Liver (tissue), 9 donors: ENCODE results near the gene NRSN2. TPM values are rescaled to one million over a fixed set of nuclear protein-coding genes. Genes with fewer than 3 reads are reported as not detected.
A peak's percentile ranks its signal among the peaks of the same experiment; 100 is the strongest.

ENCODE experiments used
- DNase-seq: peaks from one replicate; pipeline ENCODE4 v3.0.0-alpha.2; 2017; ENCODE audit warnings: low spot score
- H3K27ac ChIP-seq, 2 donors: one replicate each; pipeline ENCODE4 v1.7.0; 2013; ENCODE audit warnings: inconsistent platforms in 2 of 2, low read length in 2 of 2, control low read depth in 1 of 2, low read depth in 1 of 2, mild to moderate bottlenecking in 1 of 2
- H3K27me3 ChIP-seq, 4 donors: one replicate each; pipeline versions ENCODE4 v1.6.1 to v1.7.0; 2013; ENCODE audit warnings: low read length in 3 of 4, inconsistent platforms in 1 of 4, mild to moderate bottlenecking in 1 of 4, moderate library complexity in 1 of 4; ENCODE audit not compliant: control insufficient read depth in 4 of 4, insufficient read depth in 4 of 4
- H3K36me3 ChIP-seq, 4 donors: one replicate each; pipeline versions ENCODE4 v1.6.1 to v1.7.0; 2013; ENCODE audit warnings: low read length in 3 of 4, mild to moderate bottlenecking in 3 of 4, low read depth in 1 of 4, moderate library complexity in 1 of 4; ENCODE audit not compliant: control insufficient read depth in 4 of 4, insufficient read depth in 3 of 4
- H3K4me1 ChIP-seq, 4 donors: one replicate each; pipeline versions ENCODE4 v1.6.1 to v1.7.0; 2013; ENCODE audit warnings: low read length in 3 of 4, mild to moderate bottlenecking in 3 of 4, moderate library complexity in 1 of 4; ENCODE audit not compliant: control insufficient read depth in 4 of 4, insufficient read depth in 4 of 4
- H3K4me3 ChIP-seq, 3 donors: one replicate each; pipeline versions ENCODE4 v1.6.1 to v1.7.0; 2013; ENCODE audit warnings: low read length in 3 of 3, control low read depth in 1 of 3, low read depth in 1 of 3, mild to moderate bottlenecking in 1 of 3
- H3K9ac ChIP-seq, 2 donors: one replicate each; pipeline ENCODE4 v1.7.0; 2013; ENCODE audit warnings: low read length in 2 of 2, mild to moderate bottlenecking in 2 of 2, moderate library complexity in 2 of 2, control low read depth in 1 of 2, low read depth in 1 of 2
- H3K9me3 ChIP-seq, 4 donors: one replicate each; pipeline versions ENCODE4 v1.6.1 to v1.7.0; 2013; ENCODE audit warnings: low read length in 3 of 4; ENCODE audit not compliant: control insufficient read depth in 4 of 4
- EGR1 ChIP-seq, 2 donors: IDR thresholded peaks; 2 replicates each; pipeline ENCODE4 v1.6.1; 2016 to 2018; ENCODE audit warnings: antibody characterized with exemption in 2 of 2, low read depth in 2 of 2
- FOXA1 ChIP-seq: IDR thresholded peaks from 2 replicates; pipeline ENCODE4 v1.6.1; 2016; ENCODE audit warnings: antibody characterized with exemption
- FOXA2 ChIP-seq: IDR thresholded peaks from 2 replicates; pipeline ENCODE4 v1.6.1; 2016; ENCODE audit warnings: antibody characterized with exemption
- GABPA ChIP-seq, 2 donors: IDR thresholded peaks in 1 of 2; conservative IDR thresholded peaks in 1 of 2; 2 replicates each; pipeline ENCODE4 v1.6.1; 2016; ENCODE audit warnings: antibody characterized with exemption in 2 of 2, mild to moderate bottlenecking in 1 of 2, moderate library complexity in 1 of 2
- HNF4A ChIP-seq, 2 donors: conservative IDR thresholded peaks; 2 replicates each; pipeline ENCODE4 v1.6.1; 2016; ENCODE audit warnings: antibody characterized with exemption in 2 of 2, mild to moderate bottlenecking in 2 of 2
- HNF4G ChIP-seq: IDR thresholded peaks from 2 replicates; pipeline ENCODE4 v1.6.1; 2016; ENCODE audit warnings: antibody characterized with exemption
- JUND ChIP-seq, 2 donors: IDR thresholded peaks; 2 replicates each; pipeline ENCODE4 v1.6.1; 2016; ENCODE audit warnings: antibody characterized with exemption in 2 of 2
- MAX ChIP-seq: IDR thresholded peaks from 2 replicates; pipeline ENCODE4 v1.6.1; 2016; ENCODE audit warnings: antibody characterized with exemption
- NR2F2 ChIP-seq: IDR thresholded peaks from 2 replicates; pipeline ENCODE4 v1.6.1; 2016; ENCODE audit warnings: antibody characterized with exemption
- RAD21 ChIP-seq, 2 donors: IDR thresholded peaks; 2 replicates each; pipeline ENCODE4 v1.6.1; 2016; ENCODE audit warnings: antibody characterized with exemption in 2 of 2, mild to moderate bottlenecking in 2 of 2
- RXRA ChIP-seq, 2 donors: IDR thresholded peaks; 2 replicates each; pipeline ENCODE4 v1.6.1; 2017 to 2018; ENCODE audit warnings: antibody characterized with exemption in 2 of 2, mild to moderate bottlenecking in 1 of 2
- SP1 ChIP-seq: IDR thresholded peaks from 2 replicates; pipeline ENCODE4 v1.6.1; 2018; ENCODE audit warnings: antibody characterized with exemption, mild to moderate bottlenecking
- TAF1 ChIP-seq: conservative IDR thresholded peaks from 2 replicates; pipeline ENCODE4 v1.6.1; 2016; ENCODE audit warnings: antibody characterized with exemption, mild to moderate bottlenecking
- YY1 ChIP-seq: IDR thresholded peaks from 2 replicates; pipeline ENCODE4 v1.6.1; 2016; ENCODE audit warnings: antibody characterized with exemption, mild to moderate bottlenecking
- ZBTB33 ChIP-seq: IDR thresholded peaks from 2 replicates; pipeline ENCODE4 v1.6.1; 2016; ENCODE audit warnings: antibody characterized with exemption
- WGBS: extraction: QIAGEN DNeasy Blood & Tissue Kit; methylation state at CpG from one replicate; pipeline ENCODE4 v1.1.7; 2013; 5-methylcytosine and 5-hydroxymethylcytosine counted together
- polyA plus RNA-seq, 2 donors: library from polyadenylated mRNA; stranded (reverse) in 1 of 2; unstranded in 1 of 2; fragments of 200-250 nt in 1 of 2; fragments of >200 nt in 1 of 2; fragmentation: Nextera tagmentation in 1 of 2; extraction: Ambion mirVana in 1 of 2; gene quantifications; one replicate each; pipeline versions ENCODE4 v1.2.1 to v1.2.3, GENCODE V29; 2013 to 2015
- total RNA-seq, 2 donors: library from RNA; depleted of rRNA; stranded (reverse); fragments of >200 nt; gene quantifications; one replicate each; pipeline ENCODE4 v1.2.3, GENCODE V29; 2014
- TF ChIP-seq, protein P1 (sequence below): fragments of 150-350 bp; IDR thresholded peaks from 2 replicates; pipeline ENCODE4 v1.5.1; 2017; ENCODE audit warnings: improper control_type of control experiment, low read depth, low read length; ENCODE audit not compliant: missing input control
- TF ChIP-seq, protein P2 (sequence below): IDR thresholded peaks from 2 replicates; pipeline ENCODE4 v1.6.1; 2016; ENCODE audit warnings: antibody characterized with exemption
- TF ChIP-seq, protein P3 (sequence below): IDR thresholded peaks from 2 replicates; pipeline ENCODE4 v1.6.1; 2016; ENCODE audit warnings: antibody characterized with exemption, mild to moderate bottlenecking
- donor health status: healthy.
- donor health status: healthy.
- donor health status: healthy.
- donor health status: healthy.
- donor health status: healthy.

Gene NRSN2
- total and polyA plus RNA-seq, 4 donors, result 1.9 to 12.0 (median 4.7) TPM

DNA sequence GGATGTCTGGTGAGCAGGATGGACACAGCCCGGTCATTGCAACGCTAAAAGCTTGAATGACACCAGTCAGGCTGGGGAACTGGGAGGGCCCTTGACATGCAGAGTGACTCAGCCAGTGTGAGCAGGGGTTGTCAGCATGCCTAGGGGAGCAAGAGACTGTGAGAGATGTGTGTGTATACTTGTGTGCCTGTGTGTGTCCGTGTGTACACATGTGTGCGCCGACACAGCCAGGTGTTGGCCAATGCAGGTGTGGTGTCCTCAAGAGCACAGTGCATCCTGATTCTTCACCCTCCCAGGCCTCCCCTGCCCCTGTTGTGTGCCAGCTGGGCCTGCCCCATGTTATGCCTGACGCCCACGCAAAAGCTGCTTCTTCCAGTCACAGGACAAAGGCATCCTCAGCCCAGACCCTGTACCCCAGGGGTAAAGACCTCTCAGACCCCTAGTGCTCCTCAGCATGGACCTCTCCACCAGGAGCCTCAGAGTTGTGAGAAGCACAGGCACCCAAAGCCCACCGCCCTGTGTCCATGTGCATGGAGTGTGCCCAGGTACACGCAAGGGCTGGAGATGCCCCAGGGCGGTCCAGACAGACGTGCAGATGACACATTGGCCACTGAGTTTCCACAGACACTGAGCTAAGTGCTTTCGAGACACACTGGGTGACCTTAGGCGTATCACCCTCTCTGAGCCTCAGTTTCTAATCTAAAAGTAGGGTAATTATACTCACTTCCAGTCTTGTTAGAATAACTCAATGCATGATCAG, 16.6 kb downstream of the NRSN2 start:
- DNase-seq, result no peak
- Histone ChIP-seq H3K9me3 (no peaks in the 10 kb centered on the region), H3K9ac (no peak overlapping the region), H3K27ac (peak overlapping the region; percentile 27 to 29), H3K4me3 (no peak overlapping the region), H3K36me3 (no peaks in the 10 kb centered on the region), H3K27me3 (no peaks in the 10 kb centered on the region), H3K4me1 (peaks cover 0 to 8% (median 4%) of the 10 kb centered on the region in 4 donors)
- TF ChIP-seq HNF4G, result no peak
- TF ChIP-seq ZBTB33, result no peak
- WGBS, result 91% methylated on average over 13 of the region's 13 CpGs

DNA sequence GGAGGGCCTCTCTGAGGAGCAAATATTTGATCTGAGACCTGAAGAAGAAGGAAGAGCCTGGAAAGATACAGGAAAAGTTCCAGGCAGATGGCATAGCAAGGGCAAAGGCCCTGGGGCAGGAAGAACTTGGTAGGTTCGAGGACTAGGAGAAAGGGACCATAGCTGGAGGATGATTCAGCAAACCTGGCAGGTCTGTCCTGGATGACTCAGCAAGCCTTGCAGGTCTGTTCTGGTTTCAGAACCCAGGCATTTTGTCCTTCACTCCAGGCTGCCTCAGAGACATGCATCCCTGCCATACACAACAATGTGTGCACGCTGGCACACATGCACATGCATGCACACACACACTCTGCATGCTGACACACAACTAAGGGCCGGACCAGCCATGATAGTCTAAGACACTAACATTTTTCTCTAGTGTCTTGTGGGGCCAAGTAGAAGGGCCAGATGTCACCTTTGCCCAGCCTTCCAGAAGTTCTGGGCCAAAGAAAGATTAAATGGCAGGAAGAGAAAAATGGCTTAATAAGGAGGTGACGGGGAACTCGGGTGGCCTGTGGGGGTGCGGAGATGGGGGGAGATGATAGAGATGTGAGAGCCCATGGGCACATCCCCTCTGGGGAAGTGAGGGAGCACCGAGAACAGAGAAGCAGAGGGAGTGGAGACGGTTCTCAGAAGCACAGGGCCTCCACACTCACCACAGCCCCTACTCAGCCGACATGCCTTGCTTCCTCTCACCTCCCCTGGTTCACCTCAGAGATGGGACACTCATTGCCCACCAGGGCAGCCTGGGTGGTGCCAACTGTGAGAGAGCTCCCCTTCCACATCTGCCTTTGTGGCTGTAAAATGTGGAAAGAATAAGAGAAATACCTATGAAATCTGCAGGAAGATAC, 18.2 kb downstream of the NRSN2 start:
- Histone ChIP-seq H3K4me1 (peaks cover 2 to 16% (median 10%) of the 10 kb centered on the region in 4 donors), H3K27ac (no peak overlapping the region), H3K9me3 (no peaks in the 10 kb centered on the region), H3K9ac (no peak overlapping the region), H3K27me3 (no peaks in the 10 kb centered on the region), H3K4me3 (no peak overlapping the region), H3K36me3 (no peaks in the 10 kb centered on the region)
- DNase-seq, result no peak
- TF ChIP-seq EGR1 (IDR thresholded peaks at IDR 0.05; ENCODE audit: low read depth in 2 of 2) (no peak), FOXA2 (no peak), HNF4A (conservative IDR thresholded peaks at IDR 0.05) (no peak), GABPA (IDR thresholded peaks at IDR 0.05 in 1 of 2, conservative IDR thresholded peaks at IDR 0.05 in 1 of 2) (no peak), TAF1 (no peak), RAD21 (IDR thresholded peaks at IDR 0.05) (no peak), RXRA (IDR thresholded peaks at IDR 0.05) (no peak), SP1 (no peak), FOXA1 (no peak), ZBTB33 (no peak), NR2F2 (no peak), YY1 (no peak), MAX (no peak), JUND (IDR thresholded peaks at IDR 0.05) (no peak), HNF4G (no peak)
- TF ChIP-seq, protein P1, sequence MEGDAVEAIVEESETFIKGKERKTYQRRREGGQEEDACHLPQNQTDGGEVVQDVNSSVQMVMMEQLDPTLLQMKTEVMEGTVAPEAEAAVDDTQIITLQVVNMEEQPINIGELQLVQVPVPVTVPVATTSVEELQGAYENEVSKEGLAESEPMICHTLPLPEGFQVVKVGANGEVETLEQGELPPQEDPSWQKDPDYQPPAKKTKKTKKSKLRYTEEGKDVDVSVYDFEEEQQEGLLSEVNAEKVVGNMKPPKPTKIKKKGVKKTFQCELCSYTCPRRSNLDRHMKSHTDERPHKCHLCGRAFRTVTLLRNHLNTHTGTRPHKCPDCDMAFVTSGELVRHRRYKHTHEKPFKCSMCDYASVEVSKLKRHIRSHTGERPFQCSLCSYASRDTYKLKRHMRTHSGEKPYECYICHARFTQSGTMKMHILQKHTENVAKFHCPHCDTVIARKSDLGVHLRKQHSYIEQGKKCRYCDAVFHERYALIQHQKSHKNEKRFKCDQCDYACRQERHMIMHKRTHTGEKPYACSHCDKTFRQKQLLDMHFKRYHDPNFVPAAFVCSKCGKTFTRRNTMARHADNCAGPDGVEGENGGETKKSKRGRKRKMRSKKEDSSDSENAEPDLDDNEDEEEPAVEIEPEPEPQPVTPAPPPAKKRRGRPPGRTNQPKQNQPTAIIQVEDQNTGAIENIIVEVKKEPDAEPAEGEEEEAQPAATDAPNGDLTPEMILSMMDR, result no peak
- TF ChIP-seq, protein P2, sequence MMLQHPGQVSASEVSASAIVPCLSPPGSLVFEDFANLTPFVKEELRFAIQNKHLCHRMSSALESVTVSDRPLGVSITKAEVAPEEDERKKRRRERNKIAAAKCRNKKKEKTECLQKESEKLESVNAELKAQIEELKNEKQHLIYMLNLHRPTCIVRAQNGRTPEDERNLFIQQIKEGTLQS, result no peak
- TF ChIP-seq, protein P3, sequence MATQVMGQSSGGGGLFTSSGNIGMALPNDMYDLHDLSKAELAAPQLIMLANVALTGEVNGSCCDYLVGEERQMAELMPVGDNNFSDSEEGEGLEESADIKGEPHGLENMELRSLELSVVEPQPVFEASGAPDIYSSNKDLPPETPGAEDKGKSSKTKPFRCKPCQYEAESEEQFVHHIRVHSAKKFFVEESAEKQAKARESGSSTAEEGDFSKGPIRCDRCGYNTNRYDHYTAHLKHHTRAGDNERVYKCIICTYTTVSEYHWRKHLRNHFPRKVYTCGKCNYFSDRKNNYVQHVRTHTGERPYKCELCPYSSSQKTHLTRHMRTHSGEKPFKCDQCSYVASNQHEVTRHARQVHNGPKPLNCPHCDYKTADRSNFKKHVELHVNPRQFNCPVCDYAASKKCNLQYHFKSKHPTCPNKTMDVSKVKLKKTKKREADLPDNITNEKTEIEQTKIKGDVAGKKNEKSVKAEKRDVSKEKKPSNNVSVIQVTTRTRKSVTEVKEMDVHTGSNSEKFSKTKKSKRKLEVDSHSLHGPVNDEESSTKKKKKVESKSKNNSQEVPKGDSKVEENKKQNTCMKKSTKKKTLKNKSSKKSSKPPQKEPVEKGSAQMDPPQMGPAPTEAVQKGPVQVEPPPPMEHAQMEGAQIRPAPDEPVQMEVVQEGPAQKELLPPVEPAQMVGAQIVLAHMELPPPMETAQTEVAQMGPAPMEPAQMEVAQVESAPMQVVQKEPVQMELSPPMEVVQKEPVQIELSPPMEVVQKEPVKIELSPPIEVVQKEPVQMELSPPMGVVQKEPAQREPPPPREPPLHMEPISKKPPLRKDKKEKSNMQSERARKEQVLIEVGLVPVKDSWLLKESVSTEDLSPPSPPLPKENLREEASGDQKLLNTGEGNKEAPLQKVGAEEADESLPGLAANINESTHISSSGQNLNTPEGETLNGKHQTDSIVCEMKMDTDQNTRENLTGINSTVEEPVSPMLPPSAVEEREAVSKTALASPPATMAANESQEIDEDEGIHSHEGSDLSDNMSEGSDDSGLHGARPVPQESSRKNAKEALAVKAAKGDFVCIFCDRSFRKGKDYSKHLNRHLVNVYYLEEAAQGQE, result no peak
- 88% methylated on average over 9 of the region's 9 CpGs for WGBS
